ENCODE results near the gene ZNF845.

GRCh38 chr19:53389978-53390377 lies 56.4 kb downstream of the ZNF845 start:
- TF ChIP-seq POLR2AphosphoS5 (IDR thresholded peaks at IDR 0.05; ENCODE audit: insufficient read depth in 1 of 2, low read depth in 1 of 2), result no peak
- TF ChIP-seq, protein P1, sequence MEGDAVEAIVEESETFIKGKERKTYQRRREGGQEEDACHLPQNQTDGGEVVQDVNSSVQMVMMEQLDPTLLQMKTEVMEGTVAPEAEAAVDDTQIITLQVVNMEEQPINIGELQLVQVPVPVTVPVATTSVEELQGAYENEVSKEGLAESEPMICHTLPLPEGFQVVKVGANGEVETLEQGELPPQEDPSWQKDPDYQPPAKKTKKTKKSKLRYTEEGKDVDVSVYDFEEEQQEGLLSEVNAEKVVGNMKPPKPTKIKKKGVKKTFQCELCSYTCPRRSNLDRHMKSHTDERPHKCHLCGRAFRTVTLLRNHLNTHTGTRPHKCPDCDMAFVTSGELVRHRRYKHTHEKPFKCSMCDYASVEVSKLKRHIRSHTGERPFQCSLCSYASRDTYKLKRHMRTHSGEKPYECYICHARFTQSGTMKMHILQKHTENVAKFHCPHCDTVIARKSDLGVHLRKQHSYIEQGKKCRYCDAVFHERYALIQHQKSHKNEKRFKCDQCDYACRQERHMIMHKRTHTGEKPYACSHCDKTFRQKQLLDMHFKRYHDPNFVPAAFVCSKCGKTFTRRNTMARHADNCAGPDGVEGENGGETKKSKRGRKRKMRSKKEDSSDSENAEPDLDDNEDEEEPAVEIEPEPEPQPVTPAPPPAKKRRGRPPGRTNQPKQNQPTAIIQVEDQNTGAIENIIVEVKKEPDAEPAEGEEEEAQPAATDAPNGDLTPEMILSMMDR (IDR thresholded peaks at IDR 0.05), result no peak

All from vagina (tissue), 2 donors.